Activated naive CD4-positive, alpha-beta T cell (primary cell): ENCODE data around the gene MALL.
"Not testable (repeated sequence)": the region's sequence is repeated elsewhere in the genome, so short reads cannot be mapped to it uniquely, and the experiment has no call there.

Experiments
- DNase-seq, 4 experiments: peaks; one replicate each; lab custom pipeline; 2025; lab: John Stamatoyannopoulos, UW

MALL gene

DNA sequence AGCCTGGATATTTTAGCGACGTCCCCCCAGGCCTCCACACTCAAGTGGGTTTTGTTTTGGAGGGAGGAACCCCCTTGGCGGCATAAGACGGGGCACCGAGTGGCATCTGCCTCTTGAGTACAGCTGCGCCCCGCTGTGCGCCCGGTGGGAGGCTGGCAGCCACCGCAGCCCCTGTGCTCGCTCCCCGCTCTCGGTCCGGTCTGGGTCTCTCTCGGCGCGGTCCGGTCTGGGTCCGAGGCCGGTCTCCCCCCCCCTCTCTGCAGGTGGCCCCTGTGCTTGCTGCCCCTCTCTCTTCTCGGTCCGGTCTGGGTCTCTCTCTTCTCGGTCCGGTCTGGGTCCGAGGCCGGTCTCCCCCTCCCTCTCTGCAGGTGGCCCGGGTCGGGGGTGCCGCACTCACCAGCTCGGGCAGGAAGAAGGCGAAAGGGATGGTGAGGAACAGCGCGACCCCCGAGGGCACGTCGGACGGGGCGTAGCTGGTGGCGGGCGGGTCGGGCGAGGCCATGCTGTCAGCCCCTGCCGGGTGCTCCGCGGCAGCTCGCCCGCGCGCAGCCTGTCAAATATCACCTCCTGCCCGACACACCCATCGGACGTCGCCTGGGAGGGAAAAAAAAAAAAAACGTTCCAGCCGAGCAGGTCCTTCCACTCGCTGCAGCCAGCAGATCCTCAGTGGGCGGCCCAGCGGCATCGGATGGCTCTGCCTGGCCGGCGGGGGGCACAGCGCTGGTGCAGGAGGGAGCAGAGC, at the start of gene MALL:
MALL (minus strand) TSS at position 532 of the 742 bp plus-strand sequence; CDS start at position 502, 30 bp downstream.
- no peak for DNase-seq

DNA sequence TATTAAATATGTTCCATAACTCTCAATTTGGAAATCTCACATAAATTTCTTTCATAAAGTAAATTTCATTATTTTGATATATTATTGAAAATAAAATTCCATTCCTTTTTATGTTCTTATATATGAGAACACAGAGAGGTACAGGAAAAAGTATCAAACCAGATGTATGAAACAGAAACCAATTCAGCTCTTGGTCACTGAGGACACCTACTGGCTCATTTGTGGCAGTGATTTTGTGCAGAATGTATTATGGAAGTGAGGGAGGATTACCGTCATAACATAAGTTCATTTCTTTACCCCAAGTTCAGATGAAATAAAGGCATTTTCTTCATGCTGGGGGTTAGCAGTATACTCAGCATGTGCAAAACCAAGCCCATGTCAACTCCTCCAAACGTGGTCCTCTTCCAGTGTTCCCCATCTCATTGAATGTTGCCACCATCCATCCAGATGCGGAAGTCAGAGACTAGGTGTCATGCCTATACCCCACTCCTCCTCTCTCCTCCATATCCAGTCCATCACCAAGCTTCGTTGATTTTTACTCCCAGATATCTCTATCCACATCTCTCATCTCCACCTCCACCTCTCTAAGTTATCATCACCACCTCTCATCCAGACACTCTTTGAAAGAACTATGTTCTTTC, 41.7 kb upstream of the MALL start:
- DNase-seq: no peak

DNA sequence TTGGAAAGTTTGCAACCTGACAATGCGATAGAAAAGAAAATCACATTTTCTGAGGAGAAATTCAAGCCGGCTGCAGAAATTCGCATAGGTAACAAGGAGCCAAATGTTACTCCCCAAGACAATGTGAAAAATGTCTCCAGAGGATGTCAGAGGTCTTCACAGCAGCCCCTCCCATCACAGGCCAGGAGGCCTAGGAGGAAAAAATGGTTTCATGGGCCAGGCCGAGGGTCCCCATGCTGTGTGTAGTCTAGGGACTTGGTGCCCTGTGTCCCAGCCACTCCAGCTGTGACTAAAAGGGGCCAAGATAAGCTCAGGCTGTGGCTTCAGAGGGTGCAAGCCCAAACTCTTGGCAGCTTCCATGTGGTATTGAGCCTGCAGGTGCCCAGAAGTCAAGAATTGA, 39.2 kb upstream of the MALL start:
- DNase-seq: not testable (repeated sequence)

DNA sequence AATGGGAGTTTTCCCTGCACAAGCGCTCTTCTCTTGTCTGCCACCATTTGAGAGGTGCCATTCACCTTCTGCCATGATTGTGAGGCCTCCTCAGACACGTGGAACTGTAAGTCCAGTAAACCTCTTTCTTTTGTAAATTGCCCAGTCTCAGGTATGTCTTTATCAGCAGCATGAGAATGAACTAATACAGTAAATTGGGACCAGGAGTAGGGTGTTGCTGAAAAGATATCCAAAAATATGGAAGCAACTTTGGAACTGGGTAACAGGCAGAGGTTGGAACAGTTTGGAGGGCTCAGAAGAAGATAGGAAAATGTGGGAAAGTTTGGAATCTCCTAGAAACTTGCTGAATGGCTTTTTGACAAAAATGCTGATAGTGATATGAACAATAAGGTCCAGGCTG, 38.6 kb upstream of the MALL start:
- DNase-seq: not testable (repeated sequence)

DNA sequence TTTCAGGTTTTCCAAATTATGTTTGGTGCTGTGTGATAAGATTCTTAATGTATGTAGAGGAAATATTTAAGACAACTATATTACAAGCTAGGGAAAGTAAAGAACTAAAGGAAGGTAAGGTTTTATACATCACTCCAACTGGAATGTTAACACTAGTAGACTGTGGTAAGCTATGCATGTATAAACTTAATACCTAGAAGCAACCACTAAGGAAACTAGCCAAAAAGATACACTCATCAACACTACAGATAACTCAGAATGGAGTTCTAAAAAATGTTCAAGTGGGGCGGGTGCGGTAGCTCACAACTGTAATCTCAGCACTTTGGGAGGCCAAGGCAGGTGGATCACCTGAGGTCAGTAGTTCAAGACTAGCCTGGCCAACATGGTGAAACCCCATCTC, 37.8 kb upstream of the MALL start:
- no peak for DNase-seq

DNA sequence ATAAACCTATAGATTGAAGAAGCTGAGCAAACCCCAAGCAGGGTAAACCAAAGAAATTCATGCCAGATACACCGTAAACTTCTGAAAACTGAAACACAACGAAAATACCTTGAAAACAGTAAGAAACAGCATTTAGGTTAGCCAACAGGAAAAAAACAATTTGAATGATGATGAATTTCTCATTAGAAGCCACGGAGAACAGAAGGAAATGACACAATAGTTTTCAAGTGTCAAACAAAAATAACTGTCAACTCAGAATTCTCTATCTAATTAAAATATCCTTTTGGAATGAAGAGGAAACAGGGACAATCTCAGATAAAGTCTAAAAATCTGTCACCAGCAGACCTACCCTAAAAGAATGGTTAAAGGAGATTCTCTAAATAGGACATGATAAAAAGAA, 37.3 kb upstream of the MALL start:
- DNase-seq: no peak

DNA sequence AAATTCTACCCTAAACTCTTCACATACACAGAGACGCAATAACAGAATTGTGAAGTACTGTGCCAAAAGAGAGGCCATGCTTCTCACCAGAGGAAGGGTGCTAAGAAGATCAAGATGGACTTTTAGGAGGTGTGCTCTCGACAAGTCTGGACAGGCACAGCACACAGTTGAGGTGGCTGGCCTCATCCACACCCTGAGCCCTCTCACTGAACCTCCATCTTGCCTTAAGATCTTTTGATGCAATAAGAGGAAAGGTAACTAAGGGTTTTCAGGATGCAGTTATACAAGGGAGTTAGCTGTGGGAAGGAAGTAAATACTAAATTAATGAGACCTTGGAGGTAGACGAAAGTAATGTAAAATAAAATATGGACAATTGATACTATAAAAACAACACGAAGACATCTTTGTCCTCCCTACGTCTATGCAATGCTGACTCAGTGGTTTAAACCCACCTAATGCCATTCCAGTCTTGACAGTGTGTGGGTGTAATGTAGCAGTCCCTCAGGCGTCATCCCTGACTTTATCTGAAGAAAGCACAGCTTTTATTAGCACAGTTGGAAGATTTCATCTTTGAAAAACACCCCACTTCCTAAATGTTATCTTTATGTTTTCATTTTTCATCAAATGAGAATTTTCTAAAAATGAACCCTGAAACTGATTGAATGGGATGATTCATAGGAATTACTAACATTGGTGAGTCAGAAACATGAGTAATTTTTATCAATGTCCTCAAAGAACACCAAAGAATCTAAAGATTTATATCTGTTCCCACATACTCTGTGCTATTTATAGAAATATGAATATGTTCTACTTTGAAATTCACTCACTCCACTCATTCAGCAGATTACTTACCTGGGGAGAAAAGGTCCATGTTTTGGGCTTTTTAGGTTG, 34.0 kb upstream of the MALL start:
- no peak for DNase-seq

DNA sequence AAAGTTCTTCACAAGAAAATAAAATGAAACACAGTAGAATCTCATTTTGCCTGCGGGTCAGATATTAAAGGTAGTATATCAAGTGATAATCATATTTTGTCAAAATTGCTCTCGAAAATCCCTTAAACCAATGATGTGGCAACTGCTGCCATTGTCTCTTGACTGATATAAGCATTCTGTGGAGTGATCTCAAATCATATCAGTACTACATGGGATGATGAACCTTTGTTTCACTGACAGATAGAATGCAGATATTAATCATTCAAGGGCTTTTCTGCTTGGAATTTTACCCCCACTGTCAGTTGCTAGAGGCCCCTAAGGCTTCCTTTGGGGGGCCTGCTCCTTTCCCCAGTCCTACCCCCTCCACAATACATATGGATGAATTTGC, 31.3 kb upstream of the MALL start:
- DNase-seq: no peak

DNA sequence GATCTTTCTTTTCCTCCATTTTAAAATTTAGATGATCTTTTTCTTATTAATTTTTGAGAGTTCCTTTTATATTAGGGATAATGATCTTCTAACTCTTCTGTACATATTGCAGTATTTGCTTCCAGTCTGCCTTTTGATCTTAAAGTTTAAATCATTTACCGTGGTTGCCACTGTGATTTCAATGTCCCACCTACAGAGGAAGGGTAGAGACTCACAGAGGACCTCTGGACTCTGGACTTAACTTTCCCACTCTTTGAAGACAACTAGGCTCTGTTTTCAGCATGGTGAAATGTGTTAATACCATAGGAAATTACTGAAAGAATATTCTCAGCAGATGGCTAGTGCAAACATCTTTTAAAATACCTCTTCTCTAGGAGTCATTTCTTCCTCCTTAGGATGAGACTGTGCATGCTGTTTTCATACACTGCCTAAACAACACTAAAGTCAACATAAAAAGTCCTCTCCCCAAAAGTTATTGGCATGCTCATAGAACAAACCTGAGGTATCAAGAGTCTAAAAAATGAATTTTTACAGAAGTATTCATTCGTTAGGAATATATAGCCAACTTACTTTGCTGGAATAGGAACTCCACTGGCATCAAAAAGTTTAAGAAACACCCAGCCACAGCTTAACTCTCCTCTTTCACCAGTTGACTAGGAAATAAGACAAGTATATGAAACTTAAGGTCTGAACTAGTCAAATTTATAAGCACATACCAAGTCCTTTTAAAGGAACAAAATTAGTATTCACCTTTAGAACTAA, 30.7 kb upstream of the MALL start:
- DNase-seq: no peak

DNA sequence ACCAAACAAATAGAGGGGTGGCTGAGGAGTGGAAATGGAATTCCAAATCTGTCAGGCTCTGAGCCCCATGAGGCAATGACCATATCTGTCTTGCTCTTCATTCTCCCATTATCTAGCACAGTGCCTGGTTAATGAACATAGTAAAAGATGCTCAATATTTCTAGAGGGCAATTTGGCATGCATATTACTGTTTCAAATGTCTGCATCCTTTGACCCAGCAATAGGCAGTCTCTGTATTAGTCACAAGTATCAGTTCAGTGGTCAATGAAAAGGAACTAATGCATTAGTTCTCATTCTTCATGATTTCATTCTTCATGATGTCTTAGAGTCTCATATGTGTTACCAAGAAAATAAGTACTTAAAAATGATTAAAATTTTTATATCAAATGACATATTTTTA, 28.4 kb upstream of the MALL start:
- DNase-seq: no peak

DNA sequence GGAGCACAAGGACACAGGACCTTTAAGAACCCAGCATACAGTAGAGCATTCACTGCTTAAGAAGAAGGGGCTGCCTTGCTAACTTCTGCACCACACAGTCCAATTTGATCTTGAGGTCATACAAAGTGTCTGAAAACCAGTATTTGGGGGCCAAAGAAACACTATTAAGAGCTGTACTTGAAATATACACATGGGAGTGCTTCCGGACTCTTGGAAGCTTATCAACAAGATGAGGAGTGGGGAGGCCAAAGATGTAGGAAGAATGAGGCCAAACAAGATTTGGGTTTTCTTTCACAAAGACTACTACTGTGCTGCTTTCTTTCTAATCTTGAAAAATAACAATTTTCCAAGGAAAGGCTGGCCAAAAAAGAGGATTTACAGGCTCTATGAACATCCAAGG, 24.8 kb upstream of the MALL start:
- DNase-seq: no peak

DNA sequence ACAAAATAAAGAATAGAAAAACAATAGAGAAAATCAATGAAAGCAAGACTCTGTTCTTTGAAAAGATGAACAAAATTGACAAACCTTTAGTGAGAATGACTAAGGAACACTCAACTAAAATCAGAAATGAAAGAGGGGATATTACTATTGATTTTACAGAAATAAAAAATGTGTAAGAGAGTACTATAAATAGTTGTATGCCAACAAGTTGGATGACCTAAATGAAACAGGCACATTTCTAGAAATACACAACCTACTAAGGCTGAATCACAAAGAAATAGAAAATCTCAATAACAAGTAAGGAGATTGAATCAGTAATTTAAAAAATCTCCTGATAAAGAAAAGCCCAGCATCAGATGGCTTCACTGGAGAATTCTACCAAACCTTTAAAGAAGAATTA, 18.4 kb upstream of the MALL start:
- no peak for DNase-seq

DNA sequence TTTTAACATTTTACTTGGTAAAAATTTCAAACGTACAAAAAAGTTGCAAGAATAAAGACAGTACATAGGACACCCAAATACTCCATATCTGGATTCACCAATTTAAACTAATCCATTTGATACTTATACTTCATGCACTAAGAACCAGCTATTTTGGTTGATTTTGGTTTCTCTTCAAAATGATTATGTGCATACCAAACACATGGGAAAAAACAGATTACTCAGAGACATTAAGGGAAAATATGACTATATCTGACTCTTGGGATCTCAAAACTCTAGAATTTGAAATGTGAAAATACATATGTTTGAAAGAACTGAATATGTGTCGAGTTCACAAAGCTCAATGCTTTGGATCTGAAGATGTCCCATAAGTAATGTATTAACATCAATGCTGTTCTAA, 15.5 kb upstream of the MALL start:
- no peak for DNase-seq

DNA sequence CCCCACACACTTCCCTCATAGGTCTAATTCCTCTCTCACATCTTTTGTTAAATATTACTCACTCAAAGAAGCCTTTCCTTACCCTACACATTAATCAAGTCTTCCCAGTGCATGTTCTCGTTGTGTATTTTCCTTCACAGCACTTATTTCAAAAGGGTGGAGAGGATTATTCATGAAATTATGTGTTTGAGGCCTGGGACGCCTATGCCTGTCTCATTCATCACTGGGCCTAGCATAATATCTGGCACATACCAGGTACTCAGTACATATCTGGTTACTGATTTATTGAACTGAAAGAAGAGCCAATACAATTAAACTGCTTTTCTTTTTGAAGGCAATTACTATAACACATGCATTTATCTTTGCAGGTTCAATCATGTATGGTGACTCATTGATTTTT, 15.1 kb upstream of the MALL start:
- DNase-seq: no peak

DNA sequence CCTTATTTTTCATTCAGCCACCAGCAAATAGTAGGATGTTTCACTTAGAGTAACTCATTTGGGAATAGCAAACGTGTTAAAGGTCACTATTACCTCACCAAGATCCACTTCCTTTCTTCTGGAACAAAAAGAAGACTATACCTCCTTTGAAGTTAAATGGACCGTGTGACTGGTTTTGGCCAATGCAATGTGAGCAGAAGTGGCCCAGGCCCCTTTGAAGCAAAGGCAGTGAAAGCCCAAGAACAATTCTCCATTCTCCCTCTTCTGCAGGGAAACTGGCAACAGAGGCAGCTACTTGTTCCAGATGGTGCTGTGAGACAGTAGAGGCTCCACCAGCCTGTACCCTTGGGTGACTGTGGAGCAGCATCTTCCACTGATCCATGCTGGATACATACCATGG, 11.3 kb upstream of the MALL start:
- DNase-seq: no peak

DNA sequence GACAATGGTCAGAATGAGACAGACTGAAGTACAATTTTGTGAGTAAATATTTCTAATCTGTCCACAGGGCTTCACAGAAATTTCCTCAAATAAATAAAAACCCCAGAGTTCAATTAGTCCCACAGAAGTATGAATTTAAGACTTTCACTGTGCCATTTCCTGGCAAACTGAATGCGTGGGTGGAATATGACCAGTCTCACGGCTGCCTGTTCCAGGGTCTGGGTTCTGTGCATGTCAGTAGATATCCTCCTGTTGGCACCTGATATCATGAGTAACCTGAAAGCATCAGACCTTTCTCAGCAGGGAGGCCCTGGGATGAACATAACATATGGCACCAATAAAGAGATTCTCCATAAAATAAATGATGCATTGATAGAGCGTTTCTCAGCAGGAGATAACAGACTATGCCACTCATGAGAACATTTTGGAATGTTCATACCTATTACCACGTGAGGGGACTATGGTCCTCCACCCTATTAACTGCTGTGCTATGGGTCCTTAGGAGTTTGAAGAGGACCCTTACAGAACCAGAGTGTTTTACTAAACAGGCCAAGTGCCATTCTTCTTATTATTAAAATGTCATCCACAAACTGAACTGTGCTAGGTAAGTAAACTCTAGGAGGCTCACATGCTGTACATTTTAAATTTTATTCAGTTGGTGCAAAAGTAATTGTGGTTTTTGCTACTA, 10.6 kb upstream of the MALL start:
- DNase-seq: no peak

DNA sequence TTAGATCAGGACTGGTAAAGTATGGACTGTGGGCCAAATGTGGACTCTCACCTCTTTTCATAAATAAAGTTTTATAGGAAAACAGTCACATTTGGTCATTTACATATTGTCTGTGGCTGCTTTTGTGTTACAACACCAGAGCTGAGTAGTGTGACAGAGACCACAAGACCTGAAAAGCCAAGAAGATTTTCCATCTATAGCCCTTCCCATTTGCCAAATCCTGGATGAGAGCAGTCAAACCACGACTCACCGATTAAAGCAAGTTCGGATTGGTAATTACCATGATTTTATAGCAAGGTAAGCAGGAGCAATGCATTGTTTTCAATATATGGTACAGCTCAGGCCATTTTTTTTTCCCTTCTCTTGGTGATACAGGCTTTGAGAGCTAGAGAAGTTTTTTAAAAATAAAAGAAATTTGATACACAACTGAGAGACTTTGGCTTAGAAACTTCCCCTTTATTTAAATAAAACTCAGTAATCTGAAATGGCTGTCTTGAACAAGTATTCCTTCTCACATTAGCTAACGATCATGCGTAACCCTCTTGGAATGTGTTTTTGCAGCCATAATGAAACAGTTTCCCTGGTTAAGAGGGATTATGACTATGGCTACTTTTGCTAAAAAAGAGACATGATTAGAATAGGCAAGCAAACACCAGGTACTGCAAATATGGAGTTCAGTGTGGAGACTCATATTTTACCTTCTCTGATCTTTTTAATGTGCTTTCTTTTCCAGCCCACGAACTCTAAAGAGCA, 9.5 kb upstream of the MALL start:
- no peak for DNase-seq

DNA sequence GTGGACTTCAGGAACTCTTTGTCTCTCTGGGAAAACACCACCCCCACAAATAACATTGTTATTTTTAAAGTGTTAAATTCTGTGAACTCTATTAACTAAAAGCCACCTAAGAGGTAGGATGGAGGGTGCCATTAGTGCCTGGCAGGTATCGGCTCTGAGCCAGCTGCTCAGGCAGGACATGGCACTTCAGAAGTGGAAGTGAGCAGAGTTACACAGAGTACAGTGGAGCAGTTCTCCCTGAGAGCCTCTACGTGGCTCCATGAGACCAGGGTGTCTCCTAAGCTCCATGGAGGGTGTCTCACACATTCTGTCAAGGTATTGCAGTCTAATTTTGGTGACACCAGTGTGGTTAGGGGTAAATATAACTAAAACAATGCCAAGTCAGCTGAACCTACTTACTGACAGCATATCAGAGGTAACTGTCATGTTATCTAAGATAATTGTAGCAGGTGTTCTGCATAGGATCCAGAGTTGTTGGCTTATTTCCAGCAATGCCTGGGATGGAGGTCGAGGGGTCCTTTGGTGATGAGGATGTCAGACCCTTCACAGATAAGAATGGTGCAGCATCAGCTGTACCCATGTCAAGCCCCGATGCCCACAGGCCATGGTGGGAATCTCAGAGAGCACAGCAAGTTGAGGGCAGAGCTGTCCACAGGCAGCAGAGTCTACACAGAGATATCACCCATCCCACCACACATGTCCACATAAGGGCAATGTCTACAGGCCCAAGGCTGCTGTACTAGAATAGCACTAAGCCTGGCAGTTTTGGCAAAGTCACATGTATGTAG, 8.6 kb upstream of the MALL start:
- no peak for DNase-seq

DNA sequence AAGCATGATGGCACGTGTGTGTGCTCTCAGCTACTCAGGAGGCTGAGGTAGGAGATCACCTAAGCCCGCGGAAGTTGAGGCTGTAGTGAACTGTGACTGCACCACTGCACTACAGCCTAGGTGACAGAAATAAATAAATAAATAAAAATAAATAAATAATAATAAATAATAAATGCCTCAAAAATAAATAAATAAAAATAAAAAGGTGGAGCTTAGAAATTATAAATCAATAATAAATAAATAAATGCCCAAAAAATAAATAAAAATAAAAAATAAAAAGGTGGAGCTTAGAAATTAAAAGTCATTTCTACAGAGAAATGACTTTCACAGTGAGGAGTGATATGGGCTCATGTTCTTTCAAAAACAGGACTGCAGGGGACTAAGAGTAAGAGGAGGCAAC, 6.0 kb upstream of the MALL start:
- no peak for DNase-seq

DNA sequence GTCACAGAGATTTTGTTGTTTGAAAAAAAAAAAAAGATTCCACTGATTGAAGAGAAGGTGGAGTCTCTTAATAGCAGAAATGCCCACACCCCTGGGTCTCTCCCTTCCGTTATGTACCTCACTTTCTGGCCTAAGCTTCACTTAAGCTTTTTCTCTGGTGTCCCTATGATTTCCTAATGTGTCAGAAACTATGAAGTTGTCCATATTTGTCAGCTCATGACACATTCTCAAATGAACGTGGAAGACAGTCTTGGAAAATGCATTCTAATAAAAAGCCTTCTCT, 5.4 kb upstream of the MALL start:
- no peak for DNase-seq
